GM21515 (cell line): ENCODE measurements around the gene PDE10A.
"Not testable (repeated sequence)": the region's sequence is repeated elsewhere in the genome, so short reads cannot be mapped to it uniquely, and the experiment has no call there.

ENCODE experiments used
- ATAC-seq: cut with Tn5 transposase; IDR thresholded peaks from one replicate; pipeline ENCODE4 v1.9.1; 2021; ENCODE audit not compliant: unreplicated experiment

PDE10A gene

DNA sequence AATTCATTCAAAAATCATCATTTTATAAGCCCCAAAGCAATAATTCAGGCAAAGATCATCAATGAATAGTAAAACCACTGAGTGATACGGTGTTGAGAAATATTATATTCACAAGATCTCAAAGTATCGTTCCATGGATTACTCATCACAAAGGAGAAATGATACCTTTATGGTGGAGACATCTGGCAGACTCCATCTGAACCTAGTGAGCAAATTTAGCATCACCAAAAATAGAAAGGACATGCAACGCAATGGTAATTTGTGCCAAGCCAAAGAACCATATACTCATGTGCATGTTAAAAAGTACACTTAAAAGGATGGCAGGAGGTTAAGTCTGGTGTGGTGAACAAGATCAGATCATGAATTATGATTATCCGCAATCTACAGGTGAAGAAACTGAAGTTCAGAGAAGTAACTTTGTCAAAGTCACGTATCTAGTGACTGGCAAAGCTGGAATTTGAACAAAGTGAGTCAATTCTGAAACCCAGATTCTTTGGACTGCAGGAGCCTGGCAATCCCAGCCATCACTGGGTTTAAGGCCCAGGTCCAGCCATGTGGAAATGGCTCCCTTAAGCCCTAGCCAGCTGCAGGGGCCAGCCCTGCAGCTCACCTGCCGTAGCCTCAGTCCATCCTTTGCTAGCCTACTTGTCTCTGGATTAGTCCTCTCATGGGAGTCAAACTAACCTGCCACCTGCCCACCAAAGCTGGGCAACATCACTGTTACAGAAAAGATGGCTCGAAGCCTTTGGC, 68.3 kb downstream of the PDE10A start:
- no peak for ATAC-seq

DNA sequence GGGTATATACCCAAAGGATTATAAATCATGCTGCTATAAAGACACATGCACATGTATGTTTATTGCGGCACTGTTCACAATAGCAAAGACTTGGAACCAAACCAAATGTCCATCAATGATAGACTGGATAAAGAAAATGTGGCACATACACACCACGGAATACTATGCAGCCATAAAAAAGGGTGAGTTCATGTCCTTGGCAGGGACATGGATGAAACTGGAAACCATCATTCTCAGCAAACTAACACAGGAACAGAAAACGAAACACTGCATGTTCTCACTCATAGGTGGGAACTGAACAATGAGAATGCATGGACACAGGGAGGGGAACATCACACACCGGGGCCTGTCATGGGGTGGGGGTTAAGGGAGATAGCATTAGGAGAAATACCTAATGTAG, 70.1 kb downstream of the PDE10A start:
- ATAC-seq: not testable (repeated sequence)

DNA sequence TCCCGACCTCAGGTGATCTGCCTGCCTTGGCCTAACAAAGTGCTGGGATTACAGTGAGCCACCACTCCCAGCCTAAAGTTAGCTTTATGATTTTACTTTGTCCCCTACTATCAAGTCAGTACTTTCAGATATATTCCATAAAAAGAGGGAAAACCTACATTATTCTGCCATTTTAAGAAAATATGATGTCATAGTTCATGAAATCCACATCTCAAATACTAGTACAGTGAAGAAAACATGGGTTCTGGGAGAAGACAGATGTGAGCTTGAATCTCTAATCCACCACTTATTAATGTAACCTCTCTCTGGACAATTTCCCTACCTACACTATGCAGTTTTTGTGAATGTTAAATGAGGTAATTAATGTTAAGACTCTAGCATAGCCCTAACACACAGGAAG, 74.5 kb downstream of the PDE10A start:
- no peak for ATAC-seq

GRCh38 chr6:165587206-165587605, 75.8 kb downstream of the PDE10A start:
- no peak for ATAC-seq

DNA sequence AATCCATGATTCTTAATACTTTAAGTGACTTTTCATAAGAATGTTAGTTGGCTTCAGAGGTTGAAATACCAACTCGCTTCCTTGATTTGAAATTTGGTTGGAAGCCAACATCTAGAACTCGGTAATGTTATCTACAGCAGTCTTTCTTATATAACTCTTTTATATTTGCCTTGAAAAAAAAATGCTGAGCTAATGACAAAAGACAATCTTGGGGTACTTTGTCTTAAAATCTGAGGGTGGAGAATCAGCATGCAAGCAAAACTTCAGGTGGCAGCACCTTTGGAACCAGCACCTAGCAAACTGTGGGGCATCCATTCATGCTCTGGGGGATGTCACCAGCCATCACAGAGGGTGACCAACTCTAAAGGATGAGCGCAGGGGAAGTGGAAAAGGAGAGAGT, 76.3 kb downstream of the PDE10A start:
- ATAC-seq: no peak

GRCh38 chr6:165585060-165585459, 78.0 kb downstream of the PDE10A start:
- no peak for ATAC-seq

- ATAC-seq: no peak
Measured at GRCh38 chr6:165584541-165584940, 78.5 kb downstream of the PDE10A start.

DNA sequence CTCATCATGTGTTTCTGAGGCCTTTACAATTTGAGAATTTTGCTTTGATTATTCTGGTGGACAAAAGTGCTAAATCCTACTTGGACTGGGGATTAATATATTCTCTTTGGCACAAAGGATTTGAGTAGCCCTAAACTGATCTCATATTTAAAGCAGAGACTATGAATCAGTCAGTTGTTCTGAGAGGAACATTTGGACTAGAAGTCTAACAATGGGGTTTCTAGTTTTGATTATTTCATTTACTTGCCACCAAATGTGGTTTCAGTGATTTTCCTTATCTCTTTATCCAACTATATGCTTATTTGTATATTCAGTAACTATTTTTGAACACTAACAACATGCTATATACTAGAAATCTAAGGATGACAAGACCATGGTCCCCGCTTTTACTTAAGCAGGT, 81.4 kb downstream of the PDE10A start:
- ATAC-seq: no peak

- no peak for ATAC-seq
Measured at GRCh38 chr6:165580136-165580535, 82.9 kb downstream of the PDE10A start.

GRCh38 chr6:165579151-165579550, 83.9 kb downstream of the PDE10A start:
- ATAC-seq: no peak

- ATAC-seq: no peak
Measured at GRCh38 chr6:165577556-165577955, 85.5 kb downstream of the PDE10A start.

GRCh38 chr6:165575158-165575549, 87.9 kb downstream of the PDE10A start:
- ATAC-seq: no peak

DNA sequence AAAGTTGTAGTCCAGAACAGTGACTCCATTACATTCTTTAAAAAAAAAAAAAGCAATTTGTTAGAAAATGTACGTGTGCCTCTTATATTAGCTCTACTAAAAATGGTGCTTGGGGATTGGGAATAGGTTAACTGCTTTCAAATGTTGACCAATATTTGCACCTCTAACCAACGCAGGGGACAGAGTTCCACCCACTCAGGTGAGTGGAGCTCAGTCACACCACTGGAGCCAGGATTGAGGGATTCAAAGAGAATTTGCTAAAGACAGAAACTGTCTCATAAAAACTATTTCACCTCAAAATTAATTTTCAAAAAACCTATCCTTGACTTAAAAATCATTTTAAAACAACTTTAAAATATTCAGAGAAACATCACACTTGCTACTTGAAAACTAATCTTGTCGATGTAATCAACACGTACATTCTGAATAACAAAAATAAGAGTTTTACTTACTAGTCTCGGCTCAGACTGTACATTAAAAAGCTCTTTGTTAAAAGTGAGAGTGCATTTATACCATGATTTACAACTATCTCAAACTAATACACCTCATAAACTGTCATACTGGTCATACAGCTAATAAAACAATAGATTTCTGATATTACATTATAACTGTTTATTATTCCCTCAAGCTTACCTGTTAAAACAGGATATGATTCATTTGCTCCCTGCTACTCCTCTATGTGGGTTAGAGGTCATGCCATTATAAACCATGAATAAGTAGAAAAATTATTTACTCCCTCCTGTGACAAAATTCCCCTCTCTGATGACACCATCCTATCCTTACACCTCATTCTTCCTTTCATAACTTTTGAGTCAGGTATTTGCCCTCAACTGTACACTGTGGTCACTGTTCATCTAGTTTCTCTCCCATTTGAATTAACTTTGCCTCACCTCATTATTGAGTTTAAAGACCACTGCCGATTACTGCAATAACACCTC, 88.6 kb downstream of the PDE10A start:
- no peak for ATAC-seq

GRCh38 chr6:165573671-165574070, 89.4 kb downstream of the PDE10A start:
- ATAC-seq: no peak

GRCh38 chr6:165571721-165572132, 91.3 kb downstream of the PDE10A start:
- peak; percentile 68 for ATAC-seq

- no peak for ATAC-seq
Measured at GRCh38 chr6:165571068-165571682, 91.9 kb downstream of the PDE10A start.

DNA sequence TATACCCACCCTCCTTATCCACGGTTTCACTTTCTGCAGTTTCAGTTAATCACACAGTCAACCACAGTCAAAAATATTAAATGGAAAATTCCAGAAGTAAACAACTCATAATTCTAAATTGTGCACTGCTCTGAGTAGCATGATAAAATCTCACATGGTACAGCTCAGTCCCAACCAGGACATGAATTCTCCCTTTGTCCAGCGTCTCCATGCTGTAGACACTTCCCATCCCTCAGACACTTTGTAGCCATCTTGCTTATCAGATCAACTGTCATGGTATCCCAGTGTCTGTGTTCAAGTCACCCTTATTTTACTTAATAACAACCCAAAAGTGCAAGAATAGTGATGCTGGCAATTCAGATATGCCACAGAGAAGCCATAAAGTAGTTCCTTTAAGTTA, 94.7 kb downstream of the PDE10A start:
- no peak for ATAC-seq

DNA sequence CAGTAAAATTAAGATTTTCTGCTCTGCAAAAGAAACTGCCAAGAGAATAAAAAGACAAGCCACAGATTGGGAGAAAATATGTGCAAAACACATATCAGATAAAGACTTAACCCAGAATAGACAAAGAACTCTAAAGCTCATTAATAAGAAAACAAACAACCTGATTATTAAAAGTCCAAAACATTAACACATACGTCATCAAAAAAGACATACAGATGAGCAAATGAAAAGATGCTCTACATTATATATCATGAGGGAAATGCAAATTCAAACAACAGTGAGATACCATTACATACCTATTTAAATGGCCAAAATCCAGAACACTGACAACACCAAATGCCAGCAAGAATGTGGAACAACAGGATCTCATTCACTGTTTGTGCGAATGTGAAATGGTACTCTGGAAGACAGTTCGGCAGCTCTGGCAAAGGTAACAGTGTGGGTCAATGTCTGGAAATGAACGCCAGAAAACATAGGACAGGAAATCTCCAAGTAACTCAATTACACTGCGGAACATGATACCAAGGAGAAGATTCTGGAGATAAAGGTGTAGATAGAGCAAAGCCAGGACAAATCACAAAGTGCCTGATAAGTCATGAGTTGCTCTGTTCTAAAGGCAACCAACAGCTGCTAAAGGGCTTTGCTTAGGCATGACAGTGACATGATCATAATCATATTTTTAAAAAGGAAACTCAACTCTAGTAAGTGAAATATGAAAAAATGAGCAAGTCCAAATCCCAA, 96.8 kb downstream of the PDE10A start:
- ATAC-seq: no peak

DNA sequence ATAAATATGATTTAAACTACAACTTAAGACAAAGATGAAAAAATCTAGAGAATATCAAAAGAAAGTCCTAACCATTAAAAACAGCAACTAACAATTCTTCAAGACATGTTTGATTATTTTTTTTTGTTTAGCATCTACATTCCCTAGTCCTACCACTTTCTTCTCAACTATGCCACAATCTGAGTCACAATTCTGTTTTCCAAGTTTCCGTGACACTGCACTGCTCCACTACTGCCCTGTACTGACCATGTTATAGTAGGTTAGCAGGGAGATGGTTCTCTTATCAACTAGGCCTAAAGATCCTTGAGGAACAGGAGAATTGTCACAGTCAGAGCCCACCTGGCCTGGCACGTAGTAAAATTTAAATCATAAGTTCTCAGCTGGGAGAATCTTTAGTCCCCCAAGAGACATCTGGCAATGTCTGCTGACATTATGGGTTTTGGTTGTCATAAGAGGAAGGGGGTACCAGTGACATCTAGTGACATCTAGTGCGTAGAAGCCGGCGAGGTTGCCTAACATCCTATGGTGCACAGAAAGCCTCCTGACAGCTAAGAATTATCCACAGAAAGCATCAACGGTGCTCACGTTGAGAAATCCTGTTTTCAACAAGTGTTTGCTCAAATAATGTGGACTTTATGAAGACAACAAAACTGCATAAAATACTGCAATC, 100.5 kb downstream of the PDE10A start:
- ATAC-seq: no peak

DNA sequence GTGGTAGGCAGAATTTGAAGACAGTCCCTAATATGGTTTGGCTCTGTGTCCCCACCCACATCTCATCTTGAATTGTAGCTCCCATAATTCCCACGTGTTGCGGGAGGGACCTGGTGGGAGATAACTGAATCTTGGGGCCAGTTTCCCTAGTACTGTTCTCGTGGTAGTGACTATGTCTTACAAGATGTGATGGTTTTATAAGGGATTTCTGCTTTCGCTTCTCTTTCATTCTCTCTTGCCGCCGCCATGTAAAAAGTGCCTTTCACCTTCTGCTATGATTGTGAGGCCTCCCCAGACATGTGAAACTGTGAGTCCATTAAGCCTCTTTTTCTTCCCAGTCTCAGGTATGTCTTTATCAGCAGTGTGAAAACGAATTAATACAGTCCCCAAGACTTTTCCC, 103.4 kb downstream of the PDE10A start:
- ATAC-seq: no peak
